Thoracic aorta (tissue), 2 donors: ENCODE results near the gene MYO5B. TPM values are rescaled to one million over a fixed set of nuclear protein-coding genes. Genes with fewer than 3 reads are reported as not detected.

Experiments used
- ATAC-seq: fragments of 150-250 bp; one replicate; pipeline ENCODE4 v1.8.0; 2017; ENCODE audit warnings: low read depth; ENCODE audit not compliant: insufficient number of reproducible peaks, low FRiP score
- DNase-seq: peaks from one replicate; pipeline ENCODE4 v3.0.0-alpha.2; 2020; ENCODE audit warnings: low spot score
- H3K27ac ChIP-seq, 2 donors: fragments of 200-600 bp; sonication (generic); 1 replicate in 1 of 2; 2 replicates in 1 of 2; pipeline ENCODE4 v1.5.1; 2016; ENCODE audit warnings: mild to moderate bottlenecking in 2 of 2, moderate library complexity in 2 of 2
- H3K27me3 ChIP-seq: fragments of 200-600 bp; sonication (generic); replicated peaks from 2 replicates; pipeline ENCODE4 v1.6.0; 2016; ENCODE audit warnings: mild to moderate bottlenecking; ENCODE audit not compliant: insufficient read depth
- H3K36me3 ChIP-seq: fragments of 200-600 bp; sonication (generic); one replicate; pipeline ENCODE4 v1.5.1; 2016
- H3K4me1 ChIP-seq, 2 donors: fragments of 200-600 bp; sonication (generic); 1 replicate in 1 of 2; 2 replicates in 1 of 2; pipeline versions ENCODE4 v1.5.1 to v1.6.0; 2016; ENCODE audit warnings: low read depth in 2 of 2, mild to moderate bottlenecking in 1 of 2; ENCODE audit not compliant: control insufficient read depth in 1 of 2
- H3K4me3 ChIP-seq: fragments of 200-600 bp; sonication (generic); 2 replicates; pipeline ENCODE4 v1.5.1; 2016; ENCODE audit warnings: mild to moderate bottlenecking
- H3K9me3 ChIP-seq: fragments of 200-600 bp; sonication (generic); 2 replicates; pipeline ENCODE4 v1.5.1; 2016
- total RNA-seq, 2 donors: library from RNA; depleted of rRNA; stranded (reverse); fragments of >200 nt; gene quantifications; one replicate each; pipeline versions ENCODE4 v1.1.0 to v1.2.3, GENCODE V29; 2016
- TF ChIP-seq, protein P1 (sequence below): fragments of 200-600 bp; sonication (generic); IDR thresholded peaks from one replicate; pipeline ENCODE4 v1.5.1; 2019; ENCODE audit warnings: antibody characterized with exemption

The MYO5B gene
- total RNA-seq, 2 donors from 2014 or later = 8.3 to 13.5 TPM

DNA sequence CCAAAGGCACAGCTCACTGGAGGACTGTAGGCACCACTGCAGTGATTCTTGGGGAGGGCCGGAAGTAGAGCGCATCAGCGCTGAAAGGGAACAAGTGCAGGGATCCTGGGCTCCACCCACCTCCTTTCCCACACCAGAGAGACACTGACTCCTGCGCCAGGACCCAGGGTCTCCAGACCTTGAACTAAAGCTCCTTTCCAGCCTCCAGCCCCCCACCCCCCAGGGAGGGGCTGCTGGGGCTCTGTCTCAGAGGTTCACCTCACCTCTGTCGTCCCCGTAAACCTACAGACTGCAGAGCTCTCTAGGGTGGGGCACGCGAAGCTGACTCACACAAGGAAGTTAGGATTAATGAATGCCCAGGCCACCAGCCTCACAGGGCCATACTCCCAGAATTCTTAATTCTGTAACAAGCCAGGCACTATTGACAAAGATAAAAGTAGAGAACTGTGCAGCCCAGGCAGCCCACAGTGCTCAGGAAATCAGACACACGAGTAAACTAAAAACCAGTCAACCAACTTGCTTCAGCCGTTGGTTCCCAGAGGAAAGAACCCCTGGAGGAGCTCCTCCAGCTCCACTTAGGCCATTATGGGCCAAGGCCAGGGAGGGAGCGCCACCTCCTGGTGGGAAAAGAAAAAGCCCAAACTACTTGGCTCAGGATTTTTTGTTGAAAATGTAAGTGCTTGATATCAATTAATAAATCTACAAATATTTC, 336.5 kb downstream of the MYO5B start:
- H3K9me3 ChIP-seq = no peaks in the 10 kb centered on the region
- no peaks in the 10 kb centered on the region for H3K27me3 ChIP-seq
- TF ChIP-seq, protein P1, sequence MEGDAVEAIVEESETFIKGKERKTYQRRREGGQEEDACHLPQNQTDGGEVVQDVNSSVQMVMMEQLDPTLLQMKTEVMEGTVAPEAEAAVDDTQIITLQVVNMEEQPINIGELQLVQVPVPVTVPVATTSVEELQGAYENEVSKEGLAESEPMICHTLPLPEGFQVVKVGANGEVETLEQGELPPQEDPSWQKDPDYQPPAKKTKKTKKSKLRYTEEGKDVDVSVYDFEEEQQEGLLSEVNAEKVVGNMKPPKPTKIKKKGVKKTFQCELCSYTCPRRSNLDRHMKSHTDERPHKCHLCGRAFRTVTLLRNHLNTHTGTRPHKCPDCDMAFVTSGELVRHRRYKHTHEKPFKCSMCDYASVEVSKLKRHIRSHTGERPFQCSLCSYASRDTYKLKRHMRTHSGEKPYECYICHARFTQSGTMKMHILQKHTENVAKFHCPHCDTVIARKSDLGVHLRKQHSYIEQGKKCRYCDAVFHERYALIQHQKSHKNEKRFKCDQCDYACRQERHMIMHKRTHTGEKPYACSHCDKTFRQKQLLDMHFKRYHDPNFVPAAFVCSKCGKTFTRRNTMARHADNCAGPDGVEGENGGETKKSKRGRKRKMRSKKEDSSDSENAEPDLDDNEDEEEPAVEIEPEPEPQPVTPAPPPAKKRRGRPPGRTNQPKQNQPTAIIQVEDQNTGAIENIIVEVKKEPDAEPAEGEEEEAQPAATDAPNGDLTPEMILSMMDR = peak; percentile 76
- DNase-seq (no peak), ATAC-seq (no peak)
- H3K27ac ChIP-seq = no peak overlapping the region
- H3K36me3 ChIP-seq = no peaks in the 10 kb centered on the region
- H3K4me1 ChIP-seq = no peaks in the 10 kb centered on the region
- no peak overlapping the region for H3K4me3 ChIP-seq

DNA sequence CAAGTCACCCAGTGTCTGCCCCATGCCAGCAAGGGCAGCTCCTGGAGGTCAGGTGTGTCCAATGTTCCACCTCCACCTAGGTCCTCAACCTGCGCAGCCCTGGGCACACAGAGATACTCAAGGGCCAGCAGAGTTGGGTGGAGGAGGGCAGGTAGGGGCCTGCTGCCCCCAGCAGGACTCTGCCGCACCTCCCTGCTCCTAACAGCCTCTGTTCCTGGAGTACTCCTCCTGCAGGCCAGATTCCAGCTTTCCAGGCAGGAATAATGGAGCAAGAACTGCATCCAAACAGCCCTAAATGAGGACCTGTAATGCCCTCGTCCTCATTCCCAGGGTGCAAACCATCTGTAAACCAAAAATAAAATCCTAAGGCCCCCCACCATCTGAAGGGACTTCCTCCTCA, 337.2 kb downstream of the MYO5B start:
- no peaks in the 10 kb centered on the region for H3K36me3 ChIP-seq
- H3K4me1 ChIP-seq = no peaks in the 10 kb centered on the region
- DNase-seq (no peak), ATAC-seq (no peak)
- H3K4me3 ChIP-seq = no peak overlapping the region
- H3K27ac ChIP-seq = no peak overlapping the region
- H3K27me3 ChIP-seq = no peaks in the 10 kb centered on the region
- TF ChIP-seq, protein P1 = no peak
- H3K9me3 ChIP-seq = no peaks in the 10 kb centered on the region

DNA sequence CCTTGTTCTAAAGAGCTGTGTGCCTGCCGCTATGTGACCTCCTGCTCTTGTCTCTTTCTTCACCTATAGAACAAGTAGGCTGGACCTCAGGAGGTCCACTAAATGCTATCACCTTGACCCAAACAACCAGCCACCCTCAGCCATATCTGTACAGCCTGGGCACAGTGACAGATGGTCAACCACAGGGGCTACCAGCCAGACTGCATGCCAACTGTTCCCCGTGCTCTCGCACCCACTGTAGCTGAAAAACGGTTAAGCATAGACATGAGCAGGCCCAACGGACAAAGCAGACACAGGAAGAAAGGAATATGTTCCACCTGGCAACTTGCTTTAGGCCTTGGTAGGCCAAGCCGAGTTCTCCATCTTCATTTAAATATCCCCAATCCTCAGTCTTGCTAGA, 338.5 kb downstream of the MYO5B start:
- H3K9me3 ChIP-seq = no peaks in the 10 kb centered on the region
- H3K4me3 ChIP-seq = no peak overlapping the region
- ATAC-seq (no peak), DNase-seq (no peak)
- no peaks in the 10 kb centered on the region for H3K27me3 ChIP-seq
- H3K27ac ChIP-seq = no peak overlapping the region
- H3K4me1 ChIP-seq = no peaks in the 10 kb centered on the region
- H3K36me3 ChIP-seq = no peaks in the 10 kb centered on the region
- TF ChIP-seq, protein P1 = no peak

DNA sequence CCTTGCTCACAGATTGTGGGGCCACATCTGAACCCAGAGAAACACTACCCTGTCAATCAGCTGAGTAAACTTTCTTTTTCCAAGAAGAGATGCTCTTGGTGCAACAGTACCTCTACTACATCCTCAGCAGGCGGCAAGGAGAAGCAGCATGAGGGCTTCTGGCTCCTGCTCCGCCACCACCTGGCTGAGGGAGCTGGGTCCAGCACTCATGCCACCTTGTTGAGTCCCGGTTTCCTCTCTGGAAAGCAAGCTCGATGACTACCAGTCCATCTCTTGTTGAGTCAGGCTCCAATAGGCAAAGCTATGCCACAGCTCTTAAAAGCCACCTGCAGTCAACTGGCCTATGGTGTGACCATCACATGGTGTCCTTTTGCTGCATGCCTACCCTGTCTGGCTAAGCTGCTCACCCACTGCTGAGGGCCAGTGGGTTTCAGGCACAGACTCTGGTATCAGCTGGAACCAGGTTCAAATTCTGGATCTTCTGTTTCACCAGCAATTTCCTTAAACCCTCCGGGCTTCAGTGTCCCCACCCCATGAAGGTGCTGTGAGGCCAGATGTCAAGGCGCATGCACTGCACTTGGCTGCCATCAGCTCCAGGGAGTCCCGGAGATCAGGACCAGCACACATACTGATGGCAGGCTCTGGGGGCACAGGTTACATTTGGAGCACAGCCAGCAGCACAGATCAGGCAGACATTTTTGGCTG, 339.1 kb downstream of the MYO5B start:
- TF ChIP-seq, protein P1 = no peak
- no peak for DNase-seq
- no peaks in the 10 kb centered on the region for H3K9me3 ChIP-seq
- H3K36me3 ChIP-seq = no peaks in the 10 kb centered on the region
- H3K4me1 ChIP-seq = no peaks in the 10 kb centered on the region
- H3K27me3 ChIP-seq = no peaks in the 10 kb centered on the region
- H3K4me3 ChIP-seq = no peak overlapping the region
- no peak overlapping the region for H3K27ac ChIP-seq
- ATAC-seq = no peak

DNA sequence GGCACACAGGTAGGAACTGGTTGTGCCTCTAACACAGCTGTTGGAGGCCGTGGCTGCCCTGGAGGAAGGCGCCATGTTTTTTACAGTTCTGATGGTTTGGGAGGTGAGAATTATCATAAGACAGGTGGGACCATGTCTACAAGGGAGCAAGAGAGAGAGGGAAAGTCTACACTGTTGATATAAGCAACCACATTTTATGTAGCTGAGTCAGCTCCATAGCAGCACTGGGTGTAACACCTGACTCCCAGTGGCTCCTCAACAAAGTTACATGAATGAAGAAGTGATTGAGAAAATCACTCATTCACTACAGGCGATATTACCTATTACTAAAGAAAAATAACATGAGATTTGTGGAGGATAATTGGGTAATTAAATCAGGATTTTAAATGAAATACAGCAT, 340.3 kb downstream of the MYO5B start:
- Histone ChIP-seq H3K27ac (no peak overlapping the region), H3K9me3 (no peaks in the 10 kb centered on the region), H3K27me3 (no peaks in the 10 kb centered on the region), H3K4me3 (no peak overlapping the region), H3K36me3 (no peaks in the 10 kb centered on the region), H3K4me1 (no peaks in the 10 kb centered on the region)
- ATAC-seq (no peak), DNase-seq (no peak)
- TF ChIP-seq, protein P1 = no peak
